ENCODE data around the gene TBC1D5. TPM values are rescaled to one million over a fixed set of nuclear protein-coding genes. Genes with fewer than 3 reads are reported as not detected.

TBC1D5 gene
- total RNA-seq, 1 experiment from 2014 or later, result 38.3 TPM

GRCh38 chr3:17166369-17166768 lies 576.1 kb downstream of the TBC1D5 start:
- CTCF ChIA-PET, result no interaction called here
- H3K4me1 Mint-ChIP-seq (ENCODE audit: low read depth, unreplicated experiment), result no peaks in the 10 kb centered on the region
- BruUV-seq (replicated peaks), result no TSS peak
- TF ChIP-seq CTCF (IDR thresholded peaks at IDR 0.05; ENCODE audit: unreplicated experiment), result no peak
- H3K9me3 Mint-ChIP-seq (ENCODE audit: low read depth, unreplicated experiment), result no peaks in the 10 kb centered on the region
- H3K4me3 Mint-ChIP-seq (ENCODE audit: low read depth, unreplicated experiment), result no peak overlapping the region
- H3K27me3 Mint-ChIP-seq (ENCODE audit: unreplicated experiment), result no peaks in the 10 kb centered on the region
- no peaks in the 10 kb centered on the region for H3K36me3 Mint-ChIP-seq (ENCODE audit: insufficient read depth, unreplicated experiment)
- no peak overlapping the region for H3K27ac Mint-ChIP-seq (ENCODE audit: unreplicated experiment)
- intact Hi-C loops (cut with micrococcal nuclease; ENCODE audit: unreplicated experiment), result no loop called here
- no peak for DNase-seq

GRCh38 chr3:17162116-17162515 lies 580.3 kb downstream of the TBC1D5 start:
- no peak for DNase-seq
- CTCF ChIA-PET, result no interaction called here
- Mint-ChIP-seq H3K27ac (ENCODE audit: unreplicated experiment) (no peak overlapping the region), H3K36me3 (ENCODE audit: insufficient read depth, unreplicated experiment) (no peaks in the 10 kb centered on the region), H3K9me3 (ENCODE audit: low read depth, unreplicated experiment) (no peaks in the 10 kb centered on the region), H3K27me3 (ENCODE audit: unreplicated experiment) (no peaks in the 10 kb centered on the region), H3K4me1 (ENCODE audit: low read depth, unreplicated experiment) (peaks cover 15% of the 10 kb centered on the region), H3K4me3 (ENCODE audit: low read depth, unreplicated experiment) (no peak overlapping the region)
- no peak for TF ChIP-seq CTCF (IDR thresholded peaks at IDR 0.05; ENCODE audit: unreplicated experiment)
- no TSS peak for BruUV-seq (replicated peaks)
- intact Hi-C loops (cut with micrococcal nuclease; ENCODE audit: unreplicated experiment), result no loop called here

- Mint-ChIP-seq H3K9me3 (ENCODE audit: low read depth, unreplicated experiment) (no peaks in the 10 kb centered on the region), H3K36me3 (ENCODE audit: insufficient read depth, unreplicated experiment) (no peaks in the 10 kb centered on the region), H3K27ac (ENCODE audit: unreplicated experiment) (no peak overlapping the region), H3K4me3 (ENCODE audit: low read depth, unreplicated experiment) (no peak overlapping the region), H3K4me1 (ENCODE audit: low read depth, unreplicated experiment) (peaks cover 15% of the 10 kb centered on the region), H3K27me3 (ENCODE audit: unreplicated experiment) (no peaks in the 10 kb centered on the region)
- no peak for DNase-seq
- intact Hi-C loops (cut with micrococcal nuclease; ENCODE audit: unreplicated experiment), result no loop called here
- TF ChIP-seq CTCF (IDR thresholded peaks at IDR 0.05; ENCODE audit: unreplicated experiment), result no peak
- no TSS peak for BruUV-seq (replicated peaks)
- CTCF ChIA-PET, result no interaction called here
These were observed 581.8 kb downstream of the TBC1D5 start for GRCh38 chr3:17160597-17160996.

- Mint-ChIP-seq H3K27ac (ENCODE audit: unreplicated experiment) (no peak overlapping the region), H3K4me3 (ENCODE audit: low read depth, unreplicated experiment) (no peak overlapping the region), H3K9me3 (ENCODE audit: low read depth, unreplicated experiment) (no peaks in the 10 kb centered on the region), H3K4me1 (ENCODE audit: low read depth, unreplicated experiment) (peaks cover 15% of the 10 kb centered on the region), H3K36me3 (ENCODE audit: insufficient read depth, unreplicated experiment) (no peaks in the 10 kb centered on the region), H3K27me3 (ENCODE audit: unreplicated experiment) (no peaks in the 10 kb centered on the region)
- no peak for TF ChIP-seq CTCF (IDR thresholded peaks at IDR 0.05; ENCODE audit: unreplicated experiment)
- DNase-seq, result no peak
- CTCF ChIA-PET, result interaction anchor here (0.6 kb wide), 1 partner anchor 107 kb away, joined by 3 read pairs; no protein-coding TSS in a partner anchor
- BruUV-seq (replicated peaks), result no TSS peak
- intact Hi-C loops (cut with micrococcal nuclease; ENCODE audit: unreplicated experiment), result no loop called here
These were observed 583.3 kb downstream of the TBC1D5 start for GRCh38 chr3:17158941-17159682.

Data from Calu3 (cell line).